ENCODE measurements around the gene PRKG1. TPM values are rescaled to one million over a fixed set of nuclear protein-coding genes. Genes with fewer than 3 reads are reported as not detected.

The PRKG1 gene
- total and polyA plus RNA-seq, 2 donors from 2014 or later = 3.6 to 14.8 TPM

DNA sequence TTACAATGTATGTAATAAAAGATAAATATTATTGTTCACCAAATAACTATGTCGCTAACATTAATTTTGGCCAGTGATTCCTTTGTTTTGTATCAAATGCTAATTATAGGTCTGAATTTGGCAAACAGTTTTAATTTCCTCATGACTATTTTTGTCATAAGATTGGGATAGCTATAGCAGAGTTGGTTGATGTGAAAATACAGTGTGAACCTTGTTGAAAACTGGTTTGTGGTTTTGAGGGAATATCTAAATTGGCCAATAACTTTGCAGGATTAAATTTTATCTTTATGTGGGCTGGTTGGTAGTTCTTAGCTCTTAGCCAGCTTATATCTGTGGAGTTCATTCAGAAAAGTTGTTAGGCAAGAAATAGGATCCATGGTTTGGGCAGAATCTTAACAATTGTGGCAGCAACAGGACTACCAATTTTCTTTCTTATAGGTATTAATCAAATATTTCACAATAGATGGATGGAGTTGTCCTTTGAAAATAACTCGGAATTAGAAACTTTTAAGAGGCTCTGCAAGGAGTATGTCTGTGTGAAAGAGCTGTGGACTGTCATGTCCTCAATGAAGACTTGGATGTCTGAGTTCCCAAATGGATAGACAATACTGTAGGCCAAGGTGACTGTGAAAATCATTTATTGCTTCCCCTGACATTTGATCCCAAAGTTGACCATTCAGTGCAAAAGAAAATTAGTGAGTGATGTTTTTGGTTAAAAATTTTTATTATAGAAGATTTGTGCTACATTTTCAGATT lies 73.5 kb downstream of the PRKG1 start:
- Histone ChIP-seq H3K9ac (ENCODE audit: low read length in 3 of 3) (no peak overlapping the region), H3K9me3 (ENCODE audit: control insufficient read depth in 2 of 3, insufficient read depth in 1 of 3, low read length in 3 of 3) (no peaks in the 10 kb centered on the region), H3K4me3 (ENCODE audit: low read length in 3 of 3) (no peak overlapping the region), H3K4me1 (ENCODE audit: control insufficient read depth in 2 of 3, insufficient read depth in 2 of 3, low read depth in 1 of 3, low read length in 3 of 3) (no peaks in the 10 kb centered on the region), H3K27ac (ENCODE audit: low read depth in 2 of 2, low read length in 2 of 2) (no peak overlapping the region), H3K27me3 (ENCODE audit: control insufficient read depth, insufficient read depth, low read length) (no peaks in the 10 kb centered on the region), H3K36me3 (ENCODE audit: control insufficient read depth in 2 of 3, insufficient read depth in 3 of 3, low read length in 3 of 3) (no peaks in the 10 kb centered on the region)
- TF ChIP-seq, protein P1, sequence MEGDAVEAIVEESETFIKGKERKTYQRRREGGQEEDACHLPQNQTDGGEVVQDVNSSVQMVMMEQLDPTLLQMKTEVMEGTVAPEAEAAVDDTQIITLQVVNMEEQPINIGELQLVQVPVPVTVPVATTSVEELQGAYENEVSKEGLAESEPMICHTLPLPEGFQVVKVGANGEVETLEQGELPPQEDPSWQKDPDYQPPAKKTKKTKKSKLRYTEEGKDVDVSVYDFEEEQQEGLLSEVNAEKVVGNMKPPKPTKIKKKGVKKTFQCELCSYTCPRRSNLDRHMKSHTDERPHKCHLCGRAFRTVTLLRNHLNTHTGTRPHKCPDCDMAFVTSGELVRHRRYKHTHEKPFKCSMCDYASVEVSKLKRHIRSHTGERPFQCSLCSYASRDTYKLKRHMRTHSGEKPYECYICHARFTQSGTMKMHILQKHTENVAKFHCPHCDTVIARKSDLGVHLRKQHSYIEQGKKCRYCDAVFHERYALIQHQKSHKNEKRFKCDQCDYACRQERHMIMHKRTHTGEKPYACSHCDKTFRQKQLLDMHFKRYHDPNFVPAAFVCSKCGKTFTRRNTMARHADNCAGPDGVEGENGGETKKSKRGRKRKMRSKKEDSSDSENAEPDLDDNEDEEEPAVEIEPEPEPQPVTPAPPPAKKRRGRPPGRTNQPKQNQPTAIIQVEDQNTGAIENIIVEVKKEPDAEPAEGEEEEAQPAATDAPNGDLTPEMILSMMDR (IDR thresholded peaks at IDR 0.05; ENCODE audit: borderline replicate concordance, extremely low read depth, insufficient read depth) = no peak
- FAIRE-seq (no peak), DNase-seq (no peak)
- intact Hi-C loops (cut with DNase I) = no loop called here

DNA sequence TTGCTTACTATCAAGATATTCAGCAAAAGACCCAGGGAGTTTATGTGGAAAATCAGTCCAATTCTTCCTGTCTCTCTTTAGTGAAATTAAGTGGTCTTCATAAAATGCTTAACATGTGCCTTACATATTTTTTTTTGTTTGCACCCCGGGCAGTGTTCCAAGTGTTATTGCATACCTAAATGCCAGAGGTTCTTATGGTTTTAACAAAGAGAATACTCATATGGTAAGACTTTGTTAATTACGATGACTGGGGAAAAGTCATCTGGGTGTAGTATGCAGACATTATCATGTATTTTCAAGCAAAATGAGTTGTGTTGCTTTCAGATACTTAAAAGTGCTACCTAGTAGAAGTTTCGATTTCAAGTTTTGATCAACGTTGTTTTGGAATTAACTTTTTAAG lies 82.6 kb downstream of the PRKG1 start:
- Histone ChIP-seq H3K27me3 (ENCODE audit: control insufficient read depth, insufficient read depth, low read length) (no peaks in the 10 kb centered on the region), H3K9me3 (ENCODE audit: control insufficient read depth in 2 of 3, insufficient read depth in 1 of 3, low read length in 3 of 3) (no peaks in the 10 kb centered on the region), H3K27ac (ENCODE audit: low read depth in 2 of 2, low read length in 2 of 2) (no peak overlapping the region), H3K4me1 (ENCODE audit: control insufficient read depth in 2 of 3, insufficient read depth in 2 of 3, low read depth in 1 of 3, low read length in 3 of 3) (no peaks in the 10 kb centered on the region), H3K4me3 (ENCODE audit: low read length in 3 of 3) (no peak overlapping the region), H3K9ac (ENCODE audit: low read length in 3 of 3) (no peak overlapping the region), H3K36me3 (ENCODE audit: control insufficient read depth in 2 of 3, insufficient read depth in 3 of 3, low read length in 3 of 3) (no peaks in the 10 kb centered on the region)
- DNase-seq (no peak), FAIRE-seq (no peak)
- intact Hi-C loops (cut with DNase I) = no loop called here
- TF ChIP-seq, protein P1 (IDR thresholded peaks at IDR 0.05; ENCODE audit: borderline replicate concordance, extremely low read depth, insufficient read depth) = no peak

DNA sequence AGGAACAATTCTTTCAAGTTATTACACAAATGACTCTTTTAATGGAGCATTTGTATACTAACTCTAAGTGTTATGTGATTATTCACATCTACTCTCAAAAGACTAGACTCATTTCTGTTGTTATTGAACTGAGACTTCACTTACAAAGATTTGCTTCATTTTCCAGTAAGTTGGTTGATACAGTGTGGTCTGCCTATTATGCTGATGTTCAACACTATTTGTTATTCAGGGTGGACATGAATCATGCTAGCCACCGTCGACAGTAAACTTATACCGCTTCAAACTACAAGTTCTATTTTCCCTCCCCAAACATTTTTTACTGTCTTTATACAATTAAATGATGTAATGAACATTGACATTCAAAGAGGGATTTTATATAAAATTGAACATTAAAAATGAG lies 84.5 kb downstream of the PRKG1 start:
- Histone ChIP-seq H3K9ac (ENCODE audit: low read length in 3 of 3) (no peak overlapping the region), H3K36me3 (ENCODE audit: control insufficient read depth in 2 of 3, insufficient read depth in 3 of 3, low read length in 3 of 3) (no peaks in the 10 kb centered on the region), H3K9me3 (ENCODE audit: control insufficient read depth in 2 of 3, insufficient read depth in 1 of 3, low read length in 3 of 3) (no peaks in the 10 kb centered on the region), H3K4me3 (ENCODE audit: low read length in 3 of 3) (no peak overlapping the region), H3K27ac (ENCODE audit: low read depth in 2 of 2, low read length in 2 of 2) (no peak overlapping the region), H3K27me3 (ENCODE audit: control insufficient read depth, insufficient read depth, low read length) (no peaks in the 10 kb centered on the region), H3K4me1 (ENCODE audit: control insufficient read depth in 2 of 3, insufficient read depth in 2 of 3, low read depth in 1 of 3, low read length in 3 of 3) (no peaks in the 10 kb centered on the region)
- FAIRE-seq (no peak), DNase-seq (no peak)
- intact Hi-C loops (cut with DNase I) = no loop called here
- TF ChIP-seq, protein P1 (IDR thresholded peaks at IDR 0.05; ENCODE audit: borderline replicate concordance, extremely low read depth, insufficient read depth) = no peak
